Endothelial cell of umbilical vein (primary cell): Measurements from ENCODE around the gene PIGO.

Experiments used
- CTCF ChIP-seq, 2 donors: IDR thresholded peaks; 1 replicate in 1 of 2; 2 replicates in 1 of 2; pipeline ENCODE4 v1.5.1; 2011; ENCODE audit warnings: low read length in 2 of 2, mild to moderate bottlenecking in 2 of 2, moderate library complexity in 2 of 2, control low read depth in 1 of 2, inconsistent platforms in 1 of 2, low read depth in 1 of 2; ENCODE audit not compliant: insufficient read depth in 1 of 2; ENCODE audit errors: extremely low read depth in 1 of 2
- EZH2 ChIP-seq: IDR thresholded peaks from 2 replicates; pipeline ENCODE4 v1.6.1; 2012; ENCODE audit warnings: borderline replicate concordance, low read depth, mild to moderate bottlenecking, moderate library complexity, low read length, inconsistent platforms; ENCODE audit not compliant: severe bottlenecking
- FOS ChIP-seq: IDR thresholded peaks from 2 replicates; pipeline ENCODE4 v1.6.1; 2011; ENCODE audit warnings: mild to moderate bottlenecking, low read length, moderate library complexity, borderline replicate concordance; ENCODE audit not compliant: insufficient read depth
- GATA2 ChIP-seq: IDR thresholded peaks from 2 replicates; pipeline ENCODE4 v1.7.0; 2011; ENCODE audit warnings: low read depth, mild to moderate bottlenecking, moderate library complexity, mixed read lengths, low read length; ENCODE audit not compliant: insufficient read length, insufficient read depth
- JUN ChIP-seq: IDR thresholded peaks from 2 replicates; pipeline ENCODE4 v1.6.1; 2011; ENCODE audit warnings: borderline replicate concordance, low read depth; ENCODE audit not compliant: insufficient read length, insufficient read depth
- MAX ChIP-seq: IDR thresholded peaks from 2 replicates; pipeline ENCODE4 v1.6.1; 2011; ENCODE audit not compliant: insufficient read depth, insufficient read length
- POLR2A ChIP-seq: IDR thresholded peaks from 2 replicates; pipeline ENCODE4 v1.6.1; 2012; ENCODE audit warnings: low read depth, mild to moderate bottlenecking, control low read depth, low read length

DNA sequence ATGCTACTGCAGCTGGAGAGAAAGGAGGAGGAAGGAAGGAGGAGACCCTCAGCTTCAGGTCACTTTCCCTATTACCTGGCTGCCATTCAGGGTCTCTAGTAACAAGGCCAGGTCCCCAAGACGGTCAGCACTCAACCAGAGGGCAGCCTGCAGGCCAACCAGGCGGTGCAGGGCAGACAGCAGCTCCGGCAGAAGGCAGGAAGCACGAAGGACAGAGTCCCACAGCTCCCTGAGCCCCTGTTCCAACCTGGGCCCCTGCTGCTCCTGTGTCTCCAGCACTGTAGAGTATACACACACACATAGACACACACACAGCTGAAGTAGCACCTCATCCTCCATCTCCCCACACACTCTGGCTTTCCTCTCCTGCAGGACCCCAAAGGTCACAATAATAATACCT lies 18.3 kb downstream of the PIGO start:
- TF ChIP-seq MAX = no peak
- no peak for TF ChIP-seq POLR2A
- no peak for TF ChIP-seq EZH2
- no peak for TF ChIP-seq CTCF (IDR thresholded peaks at IDR 0.05; ENCODE audit: extremely low read depth in 1 of 2, insufficient read depth in 1 of 2, low read depth in 1 of 2, low read length in 2 of 2)
- no peak for TF ChIP-seq FOS
- TF ChIP-seq JUN = no peak
- TF ChIP-seq GATA2 = no peak
